RWPE1 (cell line): ENCODE data around the gene SLITRK6.
"Not testable (repeated sequence)": the region's sequence is repeated elsewhere in the genome, so short reads cannot be mapped to it uniquely, and the experiment has no call there.

Experiments used
- CTCF ChIA-PET: fragments of 350-600 bp; sonication (Branson Sonifier 250); formaldehyde crosslinking; extraction: SDS; loops from one replicate; lab custom pipeline; 2021; lab: Yijun Ruan, JAX
- POLR2A ChIA-PET: fragments of 400-600 bp; formaldehyde crosslinking; extraction: SDS; loops from one replicate; lab custom pipeline; 2020; ENCODE audit warnings: antibody characterized with exemption; ENCODE audit not compliant: low non-redundant PET; lab: Yijun Ruan, JAX
- DNase-seq: peaks from one replicate; pipeline ENCODE4 v3.0.0; 2012; ENCODE audit warnings: low spot score
- H3K27ac ChIP-seq: fragments of 450-650 bp; 2 replicates; pipeline ENCODE4 v1.5.1; 2017
- TF ChIP-seq, protein P1 (sequence below): fragments of 450-650 bp; conservative IDR thresholded peaks from 2 replicates; pipeline ENCODE4 v1.5.1; 2017; ENCODE audit warnings: low read depth, mild to moderate bottlenecking

The SLITRK6 gene

GRCh38 chr13:85768946-85769345 lies 30.3 kb downstream of the SLITRK6 start:
- CTCF ChIA-PET = no interaction called here
- POLR2A ChIA-PET = no interaction called here
- no peak overlapping the region for H3K27ac ChIP-seq
- DNase-seq = no peak
- TF ChIP-seq, protein P1, sequence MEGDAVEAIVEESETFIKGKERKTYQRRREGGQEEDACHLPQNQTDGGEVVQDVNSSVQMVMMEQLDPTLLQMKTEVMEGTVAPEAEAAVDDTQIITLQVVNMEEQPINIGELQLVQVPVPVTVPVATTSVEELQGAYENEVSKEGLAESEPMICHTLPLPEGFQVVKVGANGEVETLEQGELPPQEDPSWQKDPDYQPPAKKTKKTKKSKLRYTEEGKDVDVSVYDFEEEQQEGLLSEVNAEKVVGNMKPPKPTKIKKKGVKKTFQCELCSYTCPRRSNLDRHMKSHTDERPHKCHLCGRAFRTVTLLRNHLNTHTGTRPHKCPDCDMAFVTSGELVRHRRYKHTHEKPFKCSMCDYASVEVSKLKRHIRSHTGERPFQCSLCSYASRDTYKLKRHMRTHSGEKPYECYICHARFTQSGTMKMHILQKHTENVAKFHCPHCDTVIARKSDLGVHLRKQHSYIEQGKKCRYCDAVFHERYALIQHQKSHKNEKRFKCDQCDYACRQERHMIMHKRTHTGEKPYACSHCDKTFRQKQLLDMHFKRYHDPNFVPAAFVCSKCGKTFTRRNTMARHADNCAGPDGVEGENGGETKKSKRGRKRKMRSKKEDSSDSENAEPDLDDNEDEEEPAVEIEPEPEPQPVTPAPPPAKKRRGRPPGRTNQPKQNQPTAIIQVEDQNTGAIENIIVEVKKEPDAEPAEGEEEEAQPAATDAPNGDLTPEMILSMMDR = no peak

DNA sequence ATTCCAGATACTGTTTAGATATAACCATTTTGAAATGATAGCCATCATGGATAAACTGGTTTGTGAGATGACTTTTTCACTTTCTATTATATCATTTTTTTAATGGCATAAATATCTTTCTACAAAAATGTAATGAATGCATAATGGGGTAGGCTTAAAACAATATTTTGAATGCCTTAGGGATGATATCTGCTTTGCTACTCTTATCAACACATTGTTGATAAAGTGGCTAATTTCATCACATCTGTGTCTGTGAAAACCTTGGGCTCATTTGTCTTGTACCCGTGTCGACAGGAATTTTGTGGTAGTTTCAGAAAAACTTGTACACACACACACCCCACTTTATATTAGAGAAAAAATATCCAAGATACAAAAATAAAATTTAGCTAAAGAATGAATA lies 44.1 kb downstream of the SLITRK6 start:
- POLR2A ChIA-PET = no interaction called here

GRCh38 chr13:85743201-85743770 lies 55.9 kb downstream of the SLITRK6 start:
- POLR2A ChIA-PET = not testable (repeated sequence)

More for the DNA sequence above, 44.1 kb downstream of the SLITRK6 start:
- no peak overlapping the region for H3K27ac ChIP-seq
- TF ChIP-seq, protein P1 = no peak
- DNase-seq = no peak
- CTCF ChIA-PET = no interaction called here

More at GRCh38 chr13:85743201-85743770, 55.9 kb downstream of the SLITRK6 start:
- H3K27ac ChIP-seq, DNase-seq, CTCF ChIA-PET: not testable (repeated sequence)
